ENCODE results near the gene RABEP2. TPM values are rescaled to one million over a fixed set of nuclear protein-coding genes. Genes with fewer than 3 reads are reported as not detected.
"Not testable (repeated sequence)": the region's sequence is repeated elsewhere in the genome, so short reads cannot be mapped to it uniquely, and the experiment has no call there.

RABEP2 gene
- total and polyA plus RNA-seq, 7 experiments from 2014 or later = 4.4 to 30.3 (median 25.6) TPM

- H3K4me3 ChIP-seq (ENCODE audit: low read length) = no peak overlapping the region
- ATAC-seq (no peak), DNase-seq (no peak)
- ChIA-PET CTCF (no interaction called here), POLR2A (interaction anchor here (0.7 kb wide), 1 partner anchor 97 kb away, joined by 3 read pairs; no protein-coding TSS in a partner anchor)
- no peaks in the 10 kb centered on the region for H3K27me3 ChIP-seq (ENCODE audit: control insufficient read depth in 2 of 2, insufficient read depth in 2 of 2, low read length in 2 of 2)
- H3K4me1 ChIP-seq (ENCODE audit: control insufficient read depth in 2 of 2, insufficient read depth in 2 of 2, low read length in 2 of 2) = peaks cover 9% of the 10 kb centered on the region in 2 donors
- intact Hi-C loops (cut with micrococcal nuclease) = no loop called here
- peaks cover 0 to 4% (median 0%) of the 10 kb centered on the region in 3 experiments for H3K36me3 ChIP-seq (ENCODE audit: control insufficient read depth in 2 of 3, insufficient read depth in 3 of 3, low read length in 3 of 3)
- Mint-ChIP-seq H3K9me3 (peaks cover 0 to 7% (median 0%) of the 10 kb centered on the region in 11 donors), H3K4me3 (no peak overlapping the region), H3K27me3 (no peaks in the 10 kb centered on the region), H3K36me3 (no peaks in the 10 kb centered on the region), H3K27ac (peak overlapping the region in 6 of 9 donors; percentile 10 to 91 (median 78)), H3K4me1 (peaks cover 14 to 32% (median 21%) of the 10 kb centered on the region in 7 donors)
- H3K9me3 ChIP-seq (ENCODE audit: control insufficient read depth in 2 of 3, low read length in 3 of 3) = no peaks in the 10 kb centered on the region
- peak overlapping the region; percentile 45 for H3K27ac ChIP-seq (ENCODE audit: low read depth, low read length)
Measured at GRCh38 chr16:28930203-28930602, 5.2 kb upstream of the RABEP2 start.

GRCh38 chr16:28927815-28928214 lies 2.8 kb upstream of the RABEP2 start:
- Histone ChIP-seq H3K36me3 (ENCODE audit: control insufficient read depth in 2 of 3, insufficient read depth in 3 of 3, low read length in 3 of 3) (peaks cover 0 to 13% (median 0%) of the 10 kb centered on the region in 3 experiments), H3K4me1 (ENCODE audit: control insufficient read depth in 2 of 2, insufficient read depth in 2 of 2, low read length in 2 of 2) (peaks cover 13 to 15% of the 10 kb centered on the region in 2 donors), H3K4me3 (ENCODE audit: low read length) (no peak overlapping the region), H3K27me3 (ENCODE audit: control insufficient read depth in 2 of 2, insufficient read depth in 2 of 2, low read length in 2 of 2) (no peaks in the 10 kb centered on the region), H3K27ac (ENCODE audit: low read depth, low read length) (no peak overlapping the region), H3K9me3 (ENCODE audit: control insufficient read depth in 2 of 3, low read length in 3 of 3) (no peaks in the 10 kb centered on the region)
- CTCF ChIA-PET = interaction anchor here (0.8 to 2.7 kb wide), 2 partner anchors 11 to 17 kb away, joined by 3 to 11 read pairs; no protein-coding TSS in a partner anchor
- Mint-ChIP-seq H3K4me3 (no peak overlapping the region), H3K27me3 (no peaks in the 10 kb centered on the region), H3K9me3 (no peaks in the 10 kb centered on the region), H3K36me3 (no peaks in the 10 kb centered on the region), H3K4me1 (peaks cover 18 to 38% (median 27%) of the 10 kb centered on the region in 7 donors), H3K27ac (peak overlapping the region in 6 of 9 donors; percentile 23 to 59 (median 36))
- no peak for DNase-seq
- intact Hi-C loops (cut with micrococcal nuclease) = loop anchor here in 1 of 2 donors (5.0 kb wide), 1 partner anchor 59 kb away; the partner anchor contains the start of gene LAT
- no peak for ATAC-seq
- POLR2A ChIA-PET = interaction anchor here (0.7 to 3.4 kb wide), 3 partner anchors 8 to 16 kb away, joined by 3 to 14 read pairs (median 4); no protein-coding TSS in a partner anchor

- POLR2A ChIA-PET = interaction anchor here (0.6 to 3.4 kb wide), 9 partner anchors 9 to 617 kb away, joined by 3 to 14 read pairs (median 6); partner anchors contain the start of genes ATXN2L and NFATC2IP
- not testable (repeated sequence) for ATAC-seq; H3K36me3 Mint-ChIP-seq; H3K9me3 ChIP-seq (ENCODE audit: control insufficient read depth in 2 of 3, low read length in 3 of 3); H3K4me3 ChIP-seq (ENCODE audit: low read length); H3K9me3 Mint-ChIP-seq; DNase-seq; H3K27me3 Mint-ChIP-seq; H3K27me3 ChIP-seq (ENCODE audit: control insufficient read depth in 2 of 2, insufficient read depth in 2 of 2, low read length in 2 of 2)
- intact Hi-C loops (cut with micrococcal nuclease) = loop anchor here in 1 of 2 donors (5.0 kb wide), 1 partner anchor 61 kb away; the partner anchor contains the start of gene LAT
- CTCF ChIA-PET = interaction anchor here (2.7 kb wide), 1 partner anchor 19 kb away, joined by 11 read pairs; no protein-coding TSS in a partner anchor
- Mint-ChIP-seq H3K4me3 (peak overlapping the region; percentile 89 to 97 (median 94)), H3K27ac (peak overlapping the region; percentile 97 to 99 (median 99)), H3K4me1 (peaks cover 19 to 35% (median 27%) of the 10 kb centered on the region in 7 donors)
- H3K27ac ChIP-seq (ENCODE audit: low read depth, low read length) = peak overlapping the region; percentile 99
- peaks cover 13 to 15% of the 10 kb centered on the region in 2 donors for H3K4me1 ChIP-seq (ENCODE audit: control insufficient read depth in 2 of 2, insufficient read depth in 2 of 2, low read length in 2 of 2)
- peaks cover 0 to 17% (median 0%) of the 10 kb centered on the region in 3 experiments for H3K36me3 ChIP-seq (ENCODE audit: control insufficient read depth in 2 of 3, insufficient read depth in 3 of 3, low read length in 3 of 3)
Measured at GRCh38 chr16:28926284-28926683, 1.2 kb upstream of the RABEP2 start.

GRCh38 chr16:28925386-28926228 lies 569 bp upstream of the RABEP2 start:
- Mint-ChIP-seq H3K27me3 (no peaks in the 10 kb centered on the region), H3K36me3 (peaks cover 0 to 5% (median 3%) of the 10 kb centered on the region in 5 donors), H3K4me3 (peak overlapping the region; percentile 89 to 97 (median 94)), H3K27ac (peak overlapping the region; percentile 97 to 99 (median 99)), H3K9me3 (no peaks in the 10 kb centered on the region), H3K4me1 (peaks cover 15 to 30% (median 21%) of the 10 kb centered on the region in 7 donors)
- Histone ChIP-seq H3K4me1 (ENCODE audit: control insufficient read depth in 2 of 2, insufficient read depth in 2 of 2, low read length in 2 of 2) (peaks cover 8 to 9% of the 10 kb centered on the region in 2 donors), H3K27me3 (ENCODE audit: control insufficient read depth in 2 of 2, insufficient read depth in 2 of 2, low read length in 2 of 2) (no peaks in the 10 kb centered on the region), H3K27ac (ENCODE audit: low read depth, low read length) (peak overlapping the region; percentile 99), H3K9me3 (ENCODE audit: control insufficient read depth in 2 of 3, low read length in 3 of 3) (no peaks in the 10 kb centered on the region), H3K4me3 (ENCODE audit: low read length) (peak overlapping the region; percentile 74), H3K36me3 (ENCODE audit: control insufficient read depth in 2 of 3, insufficient read depth in 3 of 3, low read length in 3 of 3) (peaks cover 0 to 22% (median 0%) of the 10 kb centered on the region in 3 experiments)
- ChIA-PET CTCF (interaction anchor here (2.7 kb wide), 1 partner anchor 19 kb away, joined by 11 read pairs; no protein-coding TSS in a partner anchor), POLR2A (interaction anchor here (0.6 to 3.4 kb wide), 18 partner anchors 9 to 675 kb away, joined by 3 to 14 read pairs (median 4); partner anchors contain the start of genes ATXN2L, NFATC2IP and TUFM)
- ATAC-seq = peak; percentile 69
- intact Hi-C loops (cut with micrococcal nuclease) = loop anchor here (1.0 to 5.0 kb wide), 10 partner anchors 11 to 103 kb away; partner anchors contain the start of genes SH2B1 (in 2 of the 2), TUFM (in 2 of the 2), ATXN2L (in 1 of the 2) and LAT (in 1 of the 2)
- DNase-seq = peak in 7 of 9 donors; percentile 82 to 90 (median 88)

- Mint-ChIP-seq H3K36me3 (peaks cover 0 to 9% (median 3%) of the 10 kb centered on the region in 5 donors), H3K9me3 (no peaks in the 10 kb centered on the region), H3K4me3 (peak overlapping the region; percentile 85 to 97 (median 94)), H3K27ac (peak overlapping the region in 8 of 9 donors; percentile 95 to 99 (median 98)), H3K4me1 (peaks cover 15 to 24% (median 19%) of the 10 kb centered on the region in 7 donors), H3K27me3 (no peaks in the 10 kb centered on the region)
- H3K4me3 ChIP-seq (ENCODE audit: low read length) = peak overlapping the region; percentile 74
- DNase-seq = no peak
- peak overlapping the region; percentile 99 for H3K27ac ChIP-seq (ENCODE audit: low read depth, low read length)
- CTCF ChIA-PET = interaction anchor here (0.6 to 1.2 kb wide), 3 partner anchors 64 to 1507 kb away, joined by 3 to 5 read pairs (median 3); partner anchors contain the start of gene ATXN2L
- POLR2A ChIA-PET = interaction anchor here (0.6 to 2.8 kb wide), 10 partner anchors 7 to 105 kb away, joined by 3 to 12 read pairs (median 4); partner anchors contain the start of genes ATXN2L and TUFM
- no peaks in the 10 kb centered on the region for H3K9me3 ChIP-seq (ENCODE audit: control insufficient read depth in 2 of 3, low read length in 3 of 3)
- ATAC-seq = no peak
- H3K4me1 ChIP-seq (ENCODE audit: control insufficient read depth in 2 of 2, insufficient read depth in 2 of 2, low read length in 2 of 2) = peaks cover 7 to 8% of the 10 kb centered on the region in 2 donors
- H3K27me3 ChIP-seq (ENCODE audit: control insufficient read depth in 2 of 2, insufficient read depth in 2 of 2, low read length in 2 of 2) = no peaks in the 10 kb centered on the region
- intact Hi-C loops (cut with micrococcal nuclease) = loop anchor here (1.0 to 2.0 kb wide), 2 partner anchors 45 to 50 kb away; partner anchors contain the start of gene SPNS1 (in 1 of the 2)
- peaks cover 0 to 27% (median 0%) of the 10 kb centered on the region in 3 experiments for H3K36me3 ChIP-seq (ENCODE audit: control insufficient read depth in 2 of 3, insufficient read depth in 3 of 3, low read length in 3 of 3)
Measured at GRCh38 chr16:28924399-28924761, 658 bp downstream of the RABEP2 start.

All from naive thymus-derived CD4-positive, alpha-beta T cell (primary cell).